Endothelial cell of umbilical vein (primary cell): ENCODE data around the gene AHI1. TPM values are rescaled to one million over a fixed set of nuclear protein-coding genes. Genes with fewer than 3 reads are reported as not detected.

ENCODE experiments used
- BruUV-seq: library from RNA; stranded (reverse); fragments of 400-500 nt; replicated peaks from 2 replicates; lab custom pipeline; 2021; lab: Mats Ljungman, UMichigan
- CTCF ChIA-PET: fragments of 300-600, 350-600 bp; sonication (Branson Sonifier 250); formaldehyde crosslinking; loops from one replicate; lab custom pipeline; 2021; ENCODE audit warnings: antibody characterized with exemption, inconsistent platforms; lab: Charles Lee
- POLR2A ChIA-PET: fragments of 300-600, 350-600 bp; sonication (Branson Sonifier 250); formaldehyde crosslinking; loops from one replicate; lab custom pipeline; 2021; ENCODE audit warnings: antibody characterized with exemption, inconsistent platforms; lab: Charles Lee
- DNase-seq: peaks from one replicate; pipeline ENCODE4 v3.0.0-alpha.2; 2011; ENCODE audit warnings: low read depth, low spot score
- FAIRE-seq: peaks from 2 replicates; lab custom pipeline; 2011; peaks lifted over from hg19 to GRCh38; lab: Jason Lieb, UNC
- H2AFZ ChIP-seq: 2 replicates; pipeline ENCODE4 v1.6.0; 2012; ENCODE audit warnings: low read depth, low read length, control low read depth, inconsistent platforms
- H3K27ac ChIP-seq: 2 replicates; pipeline ENCODE4 v1.5.1; 2011; ENCODE audit warnings: low read depth, mild to moderate bottlenecking, control low read depth, low read length, moderate library complexity; ENCODE audit not compliant: insufficient read depth
- H3K27me3 ChIP-seq, 2 experiments: 2 replicates each; pipeline versions ENCODE4 v1.6.0 to v1.6.1; 2011; ENCODE audit warnings: low read length in 2 of 2, mixed read lengths in 1 of 2; ENCODE audit not compliant: control insufficient read depth in 2 of 2, insufficient read depth in 2 of 2
- H3K36me3 ChIP-seq, 2 experiments: 2 replicates in 1 of 2; 3 replicates in 1 of 2; pipeline ENCODE4 v1.5.1; 2011; ENCODE audit warnings: low read length in 2 of 2, mild to moderate bottlenecking in 1 of 2, moderate library complexity in 1 of 2; ENCODE audit not compliant: control insufficient read depth in 2 of 2, insufficient read depth in 2 of 2; ENCODE audit errors: extremely low read depth in 1 of 2
- H3K4me1 ChIP-seq: 3 replicates; pipeline ENCODE4 v1.5.1; 2011; ENCODE audit warnings: mild to moderate bottlenecking, low read length; ENCODE audit not compliant: control insufficient read depth, insufficient read depth; ENCODE audit errors: extremely low read depth
- H3K4me2 ChIP-seq: 2 replicates; pipeline ENCODE4 v1.6.1; 2011; ENCODE audit warnings: low read length, control low read depth, mixed read lengths; ENCODE audit not compliant: insufficient read depth
- H3K4me3 ChIP-seq, 3 experiments: fragments of 200-600 bp in 1 of 3; sonication (generic), shearing (Covaris generic) in 1 of 3; replicated peaks in 1 of 3; 2 replicates each; pipeline ENCODE4 v1.5.1; 2011 to 2016; ENCODE audit warnings: control low read depth in 3 of 3, low read length in 3 of 3, mild to moderate bottlenecking in 2 of 3, inconsistent platforms in 1 of 3, low read depth in 1 of 3, moderate library complexity in 1 of 3; ENCODE audit not compliant: insufficient read depth in 1 of 3
- H3K79me2 ChIP-seq: 2 replicates; pipeline ENCODE4 v1.6.0; 2012; ENCODE audit warnings: low read length, inconsistent platforms; ENCODE audit not compliant: control insufficient read depth, insufficient read depth
- H3K9ac ChIP-seq: replicated peaks from 2 replicates; pipeline ENCODE3; 2011; ENCODE audit warnings: low read length, control low read depth; ENCODE audit not compliant: insufficient read depth; ENCODE audit errors: extremely low read depth
- H3K9me1 ChIP-seq: replicated peaks from 3 replicates; pipeline ENCODE4 v1.6.0; 2011; ENCODE audit warnings: mild to moderate bottlenecking, low read length; ENCODE audit not compliant: control insufficient read depth, insufficient read depth; ENCODE audit errors: extremely low read depth
- H3K9me3 ChIP-seq: replicated peaks from 2 replicates; pipeline ENCODE4 v1.5.1; 2012; ENCODE audit warnings: low read length, inconsistent platforms; ENCODE audit not compliant: control insufficient read depth, insufficient read depth
- H4K20me1 ChIP-seq: replicated peaks from 2 replicates; pipeline ENCODE3; 2011; ENCODE audit warnings: mild to moderate bottlenecking, low read length; ENCODE audit not compliant: control insufficient read depth, insufficient read depth; ENCODE audit errors: extremely low read depth
- EZH2 ChIP-seq: IDR thresholded peaks from 2 replicates; pipeline ENCODE4 v1.6.1; 2012; ENCODE audit warnings: borderline replicate concordance, low read depth, mild to moderate bottlenecking, moderate library complexity, low read length, inconsistent platforms; ENCODE audit not compliant: severe bottlenecking
- FOS ChIP-seq: IDR thresholded peaks from 2 replicates; pipeline ENCODE4 v1.6.1; 2011; ENCODE audit warnings: mild to moderate bottlenecking, low read length, moderate library complexity, borderline replicate concordance; ENCODE audit not compliant: insufficient read depth
- GATA2 ChIP-seq: IDR thresholded peaks from 2 replicates; pipeline ENCODE4 v1.7.0; 2011; ENCODE audit warnings: low read depth, mild to moderate bottlenecking, moderate library complexity, mixed read lengths, low read length; ENCODE audit not compliant: insufficient read length, insufficient read depth
- JUN ChIP-seq: IDR thresholded peaks from 2 replicates; pipeline ENCODE4 v1.6.1; 2011; ENCODE audit warnings: borderline replicate concordance, low read depth; ENCODE audit not compliant: insufficient read length, insufficient read depth
- MYC ChIP-seq: IDR thresholded peaks from one replicate; pipeline ENCODE4 v1.6.1; 2011; ENCODE audit warnings: mild to moderate bottlenecking, low read depth, low read length
- POLR2A ChIP-seq: IDR thresholded peaks from 2 replicates; pipeline ENCODE4 v1.6.1; 2012; ENCODE audit warnings: low read depth, mild to moderate bottlenecking, control low read depth, low read length
- POLR2AphosphoS5 ChIP-seq: IDR thresholded peaks from 2 replicates; pipeline ENCODE4 v1.6.1; 2012; ENCODE audit warnings: low read depth, mild to moderate bottlenecking, control low read depth, low read length, moderate library complexity; ENCODE audit not compliant: insufficient read depth
- dilution Hi-C: fragments of 300-500 bp; cut with MboI; formaldehyde crosslinking; loops from one replicate; pipeline ENCODE4 v1.15.0; 2019; ENCODE audit warnings: low sequenced_read_pairs; ENCODE audit not compliant: extremely low pct_ligation_motif_present
- intact Hi-C: fragments of 100-400 bp; cut with micrococcal nuclease; formaldehyde crosslinking; loops from one replicate; pipeline ENCODE4 v1.10.0; 2022
- polyA plus RNA-seq, 4 experiments: library from polyadenylated mRNA; depleted of rRNA in 3 of 4; stranded (reverse) in 3 of 4; unstranded in 1 of 4; fragments of >200 nt; gene quantifications; 2 replicates each; pipeline versions ENCODE4 v1.2.1 to v1.2.3, GENCODE V29; 2011 to 2012; ENCODE audit warnings: missing spikeins in 1 of 4
- total RNA-seq: library from RNA; stranded (reverse); gene quantifications from 2 replicates; pipeline ENCODE4 v1.2.3, GENCODE V29; 2021
- TF ChIP-seq, protein P1 (sequence below), 2 donors: IDR thresholded peaks; 1 replicate in 1 of 2; 2 replicates in 1 of 2; pipeline ENCODE4 v1.5.1; 2011; ENCODE audit warnings: low read length in 2 of 2, mild to moderate bottlenecking in 2 of 2, moderate library complexity in 2 of 2, control low read depth in 1 of 2, inconsistent platforms in 1 of 2, low read depth in 1 of 2; ENCODE audit not compliant: insufficient read depth in 1 of 2; ENCODE audit errors: extremely low read depth in 1 of 2
- TF ChIP-seq, protein P2 (sequence below): IDR thresholded peaks from 2 replicates; pipeline ENCODE4 v1.6.1; 2011; ENCODE audit not compliant: insufficient read depth, insufficient read length

The AHI1 gene
- total and polyA plus RNA-seq, 2 donors (not counting 3 experiments of a cell fraction or from before 2014, with no cell fraction given): 5.1 to 20.7 TPM

DNA sequence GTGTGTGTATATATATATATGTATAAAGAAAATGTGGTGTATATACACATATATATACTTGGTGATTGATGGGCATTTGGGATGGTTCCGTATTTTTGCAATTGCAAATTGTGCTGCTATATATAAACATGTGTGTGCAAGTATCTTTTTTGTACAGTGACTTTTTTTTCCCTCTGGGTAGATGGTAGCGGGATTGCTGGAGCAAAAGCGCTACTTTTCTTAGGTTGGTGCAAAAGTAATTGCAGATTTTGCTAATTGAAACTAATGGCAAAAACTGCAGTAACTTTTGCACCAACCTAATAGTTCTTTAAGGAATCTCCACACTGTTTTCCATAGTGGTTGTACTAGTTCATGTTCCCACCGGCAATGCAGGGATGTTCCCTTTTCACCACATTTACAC, 135.4 kb downstream of the AHI1 start:
- H3K27me3 ChIP-seq: no peaks in the 10 kb centered on the region
- H3K36me3 ChIP-seq: no peaks in the 10 kb centered on the region
- H3K4me3 ChIP-seq: no peak overlapping the region
- H3K27ac ChIP-seq: no peak overlapping the region
- H3K9me3 ChIP-seq: no peaks in the 10 kb centered on the region
- FAIRE-seq (no peak), DNase-seq (no peak)
- TF ChIP-seq MYC (no peak), POLR2A (no peak), GATA2 (no peak), EZH2 (no peak), FOS (no peak), POLR2AphosphoS5 (no peak), JUN (no peak)
- TF ChIP-seq, protein P1, sequence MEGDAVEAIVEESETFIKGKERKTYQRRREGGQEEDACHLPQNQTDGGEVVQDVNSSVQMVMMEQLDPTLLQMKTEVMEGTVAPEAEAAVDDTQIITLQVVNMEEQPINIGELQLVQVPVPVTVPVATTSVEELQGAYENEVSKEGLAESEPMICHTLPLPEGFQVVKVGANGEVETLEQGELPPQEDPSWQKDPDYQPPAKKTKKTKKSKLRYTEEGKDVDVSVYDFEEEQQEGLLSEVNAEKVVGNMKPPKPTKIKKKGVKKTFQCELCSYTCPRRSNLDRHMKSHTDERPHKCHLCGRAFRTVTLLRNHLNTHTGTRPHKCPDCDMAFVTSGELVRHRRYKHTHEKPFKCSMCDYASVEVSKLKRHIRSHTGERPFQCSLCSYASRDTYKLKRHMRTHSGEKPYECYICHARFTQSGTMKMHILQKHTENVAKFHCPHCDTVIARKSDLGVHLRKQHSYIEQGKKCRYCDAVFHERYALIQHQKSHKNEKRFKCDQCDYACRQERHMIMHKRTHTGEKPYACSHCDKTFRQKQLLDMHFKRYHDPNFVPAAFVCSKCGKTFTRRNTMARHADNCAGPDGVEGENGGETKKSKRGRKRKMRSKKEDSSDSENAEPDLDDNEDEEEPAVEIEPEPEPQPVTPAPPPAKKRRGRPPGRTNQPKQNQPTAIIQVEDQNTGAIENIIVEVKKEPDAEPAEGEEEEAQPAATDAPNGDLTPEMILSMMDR (IDR thresholded peaks at IDR 0.05; ENCODE audit: extremely low read depth in 1 of 2, insufficient read depth in 1 of 2, low read depth in 1 of 2, low read length in 2 of 2): no peak
- no peak overlapping the region for H3K4me2 ChIP-seq
- no peaks in the 10 kb centered on the region for H4K20me1 ChIP-seq
- peaks cover 17% of the 10 kb centered on the region for H3K4me1 ChIP-seq
- H2AFZ ChIP-seq: no peak overlapping the region
- H3K9ac ChIP-seq: no peak overlapping the region
- ChIA-PET CTCF (no interaction called here), POLR2A (no interaction called here)
- dilution Hi-C loops (no loop called here), intact Hi-C loops (no loop called here)
- H3K9me1 ChIP-seq: no peaks in the 10 kb centered on the region
- H3K79me2 ChIP-seq: no peaks in the 10 kb centered on the region
- BruUV-seq: no TSS peak

DNA sequence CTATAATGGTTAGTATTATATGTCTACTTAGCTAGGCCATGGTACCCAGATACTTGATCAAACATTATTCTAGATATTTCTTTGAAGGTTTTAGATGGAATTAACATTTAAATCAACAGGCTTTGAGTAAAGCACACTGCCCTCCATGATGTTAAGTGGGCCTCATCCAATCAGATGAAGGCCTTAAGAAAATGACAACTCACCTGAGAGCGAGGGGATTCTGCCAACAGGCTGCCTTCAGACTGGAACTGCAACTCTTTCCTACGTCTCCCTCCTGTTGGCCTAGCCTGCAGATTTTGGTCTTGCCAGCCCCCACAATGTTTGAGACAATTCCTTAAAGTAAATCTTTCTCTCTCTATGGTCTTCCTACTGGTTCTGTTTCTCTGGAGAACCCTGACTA, 137.3 kb downstream of the AHI1 start:
- H3K9me3 ChIP-seq: no peaks in the 10 kb centered on the region
- H3K79me2 ChIP-seq: no peaks in the 10 kb centered on the region
- intact Hi-C loops (no loop called here), dilution Hi-C loops (no loop called here)
- TF ChIP-seq GATA2: no peak
- no peak for TF ChIP-seq MYC
- no peak for TF ChIP-seq JUN
- TF ChIP-seq, protein P1 (IDR thresholded peaks at IDR 0.05; ENCODE audit: extremely low read depth in 1 of 2, insufficient read depth in 1 of 2, low read depth in 1 of 2, low read length in 2 of 2): no peak
- TF ChIP-seq FOS: no peak
- TF ChIP-seq, protein P2, sequence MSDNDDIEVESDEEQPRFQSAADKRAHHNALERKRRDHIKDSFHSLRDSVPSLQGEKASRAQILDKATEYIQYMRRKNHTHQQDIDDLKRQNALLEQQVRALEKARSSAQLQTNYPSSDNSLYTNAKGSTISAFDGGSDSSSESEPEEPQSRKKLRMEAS: no peak
- no peak for TF ChIP-seq POLR2A
- no peak for TF ChIP-seq EZH2
- no peak for TF ChIP-seq POLR2AphosphoS5
- no peaks in the 10 kb centered on the region for H3K9me1 ChIP-seq
- H3K36me3 ChIP-seq: no peaks in the 10 kb centered on the region
- no peak overlapping the region for H2AFZ ChIP-seq
- no peaks in the 10 kb centered on the region for H3K27me3 ChIP-seq
- H3K4me3 ChIP-seq: no peak overlapping the region
- no TSS peak for BruUV-seq
- ChIA-PET POLR2A (no interaction called here), CTCF (no interaction called here)
- H3K9ac ChIP-seq: no peak overlapping the region
- H3K4me2 ChIP-seq: no peak overlapping the region
- no peaks in the 10 kb centered on the region for H4K20me1 ChIP-seq
- peaks cover 17% of the 10 kb centered on the region for H3K4me1 ChIP-seq
- FAIRE-seq (no peak), DNase-seq (no peak)
- H3K27ac ChIP-seq: no peak overlapping the region
